Measurements from ENCODE around the gene HUWE1. TPM values are rescaled to one million over a fixed set of nuclear protein-coding genes. Genes with fewer than 3 reads are reported as not detected.

The HUWE1 gene
- total and polyA plus RNA-seq, 9 of the 15 experiments (the other 6 are each of a cell fraction or from before 2014, with no cell fraction given) = 23.9 to 204 (median 65.1) TPM

DNA sequence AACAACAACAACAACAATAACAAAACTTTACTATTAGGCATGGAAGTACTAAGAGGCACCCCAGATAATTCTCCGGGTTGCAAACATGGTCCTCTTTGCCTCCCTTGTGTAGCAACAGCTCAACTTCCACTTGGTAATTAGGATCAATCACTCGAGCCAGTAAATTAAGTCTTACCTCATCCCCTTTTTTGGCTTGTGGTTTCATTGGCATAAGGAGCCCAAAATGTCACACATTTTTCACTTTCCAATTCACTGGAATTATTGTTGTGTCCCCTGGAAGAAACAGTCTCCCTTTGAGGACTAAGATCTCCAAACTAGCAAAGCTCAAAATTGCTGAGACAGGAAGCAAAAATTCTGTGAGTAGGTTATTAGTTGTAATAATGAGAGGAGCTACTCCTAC lies 203.1 kb downstream of the HUWE1 start:
- Histone ChIP-seq H3K9me1 (ENCODE audit: control insufficient read depth, insufficient read depth, low read length) (no peaks in the 10 kb centered on the region), H3K27ac (ENCODE audit: extremely low read depth, low read depth, low read length) (no peak overlapping the region), H3K4me3 (no peak overlapping the region), H2AFZ (ENCODE audit: low read depth, low read length) (no peak overlapping the region), H3K27me3 (ENCODE audit: control insufficient read depth in 2 of 2, insufficient read depth in 2 of 2, low read length in 2 of 2) (no peaks in the 10 kb centered on the region), H3K4me2 (ENCODE audit: insufficient read depth, low read length) (no peak overlapping the region), H3K79me2 (ENCODE audit: control insufficient read depth, insufficient read depth, low read length) (no peaks in the 10 kb centered on the region), H3K9me3 (replicated peaks; ENCODE audit: control insufficient read depth, insufficient read depth, low read depth, low read length) (no peaks in the 10 kb centered on the region), H3K9ac (ENCODE audit: insufficient read depth in 1 of 2, low read depth in 2 of 2, low read length in 2 of 2) (no peak overlapping the region), H3K4me1 (replicated peaks in 1 of 2; ENCODE audit: control insufficient read depth in 2 of 2, insufficient read depth in 2 of 2, low read length in 2 of 2) (no peaks in the 10 kb centered on the region), H3K36me3 (ENCODE audit: control insufficient read depth, insufficient read depth, low read length) (no peaks in the 10 kb centered on the region), H4K20me1 (replicated peaks; ENCODE audit: control insufficient read depth, insufficient read depth, low read length) (no peaks in the 10 kb centered on the region)
- ChIA-PET POLR2A (interaction anchor here (0.8 kb wide), 1 partner anchor 12 kb away, joined by 4 read pairs; no protein-coding TSS in a partner anchor), CTCF (ENCODE audit: low intra/inter-chr PET ratio) (no interaction called here)
- intact Hi-C loops (cut with micrococcal nuclease) (loop anchor here (5.0 kb wide), 1 partner anchor 166 kb away; no protein-coding TSS in a partner anchor), in situ Hi-C loops (cut with MboI) (no loop called here)
- FAIRE-seq = no peak
- no TSS peak for BruUV-seq (replicated peaks)
- ATAC-seq = no peak
- TF ChIP-seq ZNF3 (CRISPR knock-in tag; IDR thresholded peaks at IDR 0.05) = no peak
- no peak for TF ChIP-seq SMARCA5 (IDR thresholded peaks at IDR 0.05)
- TF ChIP-seq, protein P1, sequence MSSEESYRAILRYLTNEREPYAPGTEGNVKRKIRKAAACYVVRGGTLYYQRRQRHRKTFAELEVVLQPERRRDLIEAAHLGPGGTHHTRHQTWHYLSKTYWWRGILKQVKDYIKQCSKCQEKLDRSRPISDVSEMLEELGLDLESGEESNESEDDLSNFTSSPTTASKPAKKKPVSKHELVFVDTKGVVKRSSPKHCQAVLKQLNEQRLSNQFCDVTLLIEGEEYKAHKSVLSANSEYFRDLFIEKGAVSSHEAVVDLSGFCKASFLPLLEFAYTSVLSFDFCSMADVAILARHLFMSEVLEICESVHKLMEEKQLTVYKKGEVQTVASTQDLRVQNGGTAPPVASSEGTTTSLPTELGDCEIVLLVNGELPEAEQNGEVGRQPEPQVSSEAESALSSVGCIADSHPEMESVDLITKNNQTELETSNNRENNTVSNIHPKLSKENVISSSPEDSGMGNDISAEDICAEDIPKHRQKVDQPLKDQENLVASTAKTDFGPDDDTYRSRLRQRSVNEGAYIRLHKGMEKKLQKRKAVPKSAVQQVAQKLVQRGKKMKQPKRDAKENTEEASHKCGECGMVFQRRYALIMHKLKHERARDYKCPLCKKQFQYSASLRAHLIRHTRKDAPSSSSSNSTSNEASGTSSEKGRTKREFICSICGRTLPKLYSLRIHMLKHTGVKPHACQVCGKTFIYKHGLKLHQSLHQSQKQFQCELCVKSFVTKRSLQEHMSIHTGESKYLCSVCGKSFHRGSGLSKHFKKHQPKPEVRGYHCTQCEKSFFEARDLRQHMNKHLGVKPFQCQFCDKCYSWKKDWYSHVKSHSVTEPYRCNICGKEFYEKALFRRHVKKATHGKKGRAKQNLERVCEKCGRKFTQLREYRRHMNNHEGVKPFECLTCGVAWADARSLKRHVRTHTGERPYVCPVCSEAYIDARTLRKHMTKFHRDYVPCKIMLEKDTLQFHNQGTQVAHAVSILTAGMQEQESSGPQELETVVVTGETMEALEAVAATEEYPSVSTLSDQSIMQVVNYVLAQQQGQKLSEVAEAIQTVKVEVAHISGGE (CRISPR knock-in tag; IDR thresholded peaks at IDR 0.05) = no peak
- no peak for TF ChIP-seq BACH1 (tag; IDR thresholded peaks at IDR 0.05)
- TF ChIP-seq, protein P2, sequence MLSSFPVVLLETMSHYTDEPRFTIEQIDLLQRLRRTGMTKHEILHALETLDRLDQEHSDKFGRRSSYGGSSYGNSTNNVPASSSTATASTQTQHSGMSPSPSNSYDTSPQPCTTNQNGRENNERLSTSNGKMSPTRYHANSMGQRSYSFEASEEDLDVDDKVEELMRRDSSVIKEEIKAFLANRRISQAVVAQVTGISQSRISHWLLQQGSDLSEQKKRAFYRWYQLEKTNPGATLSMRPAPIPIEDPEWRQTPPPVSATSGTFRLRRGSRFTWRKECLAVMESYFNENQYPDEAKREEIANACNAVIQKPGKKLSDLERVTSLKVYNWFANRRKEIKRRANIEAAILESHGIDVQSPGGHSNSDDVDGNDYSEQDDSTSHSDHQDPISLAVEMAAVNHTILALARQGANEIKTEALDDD (IDR thresholded peaks at IDR 0.05) = no peak
- TF ChIP-seq, protein P3, sequence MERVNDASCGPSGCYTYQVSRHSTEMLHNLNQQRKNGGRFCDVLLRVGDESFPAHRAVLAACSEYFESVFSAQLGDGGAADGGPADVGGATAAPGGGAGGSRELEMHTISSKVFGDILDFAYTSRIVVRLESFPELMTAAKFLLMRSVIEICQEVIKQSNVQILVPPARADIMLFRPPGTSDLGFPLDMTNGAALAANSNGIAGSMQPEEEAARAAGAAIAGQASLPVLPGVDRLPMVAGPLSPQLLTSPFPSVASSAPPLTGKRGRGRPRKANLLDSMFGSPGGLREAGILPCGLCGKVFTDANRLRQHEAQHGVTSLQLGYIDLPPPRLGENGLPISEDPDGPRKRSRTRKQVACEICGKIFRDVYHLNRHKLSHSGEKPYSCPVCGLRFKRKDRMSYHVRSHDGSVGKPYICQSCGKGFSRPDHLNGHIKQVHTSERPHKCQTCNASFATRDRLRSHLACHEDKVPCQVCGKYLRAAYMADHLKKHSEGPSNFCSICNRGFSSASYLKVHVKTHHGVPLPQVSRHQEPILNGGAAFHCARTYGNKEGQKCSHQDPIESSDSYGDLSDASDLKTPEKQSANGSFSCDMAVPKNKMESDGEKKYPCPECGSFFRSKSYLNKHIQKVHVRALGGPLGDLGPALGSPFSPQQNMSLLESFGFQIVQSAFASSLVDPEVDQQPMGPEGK (CRISPR knock-in tag; IDR thresholded peaks at IDR 0.05; ENCODE audit: borderline replicate concordance) = no peak
- TF ChIP-seq ZKSCAN8 (CRISPR knock-in tag; IDR thresholded peaks at IDR 0.05) = no peak
- TF ChIP-seq TAF9B (IDR thresholded peaks at IDR 0.05; ENCODE audit: partially characterized antibody) = no peak
- no peak for TF ChIP-seq KHSRP (IDR thresholded peaks at IDR 0.05)
- 0% methylated on average over 2 of the region's 2 CpGs for WGBS (ENCODE audit: insufficient coverage, low coverage, missing lambda C conversion rate)
- DNase-seq (ENCODE audit: extremely low read depth in 1 of 4, low spot score in 3 of 4) = no peak

All from K562 (cell line).